Caco-2 (cell line): ENCODE data around the gene APLP1. TPM values are rescaled to one million over a fixed set of nuclear protein-coding genes. Genes with fewer than 3 reads are reported as not detected.

Experiments used
- BruUV-seq: library from RNA; stranded (reverse); fragments of 400-500 nt; replicated peaks from 2 replicates; lab custom pipeline; 2021; lab: Mats Ljungman, UMichigan
- CTCF ChIA-PET: fragments of 300-600 bp; sonication (Branson Sonifier 250); formaldehyde crosslinking; loops from one replicate; lab custom pipeline; 2022; ENCODE audit warnings: antibody characterized with exemption; lab: Charles Lee
- POLR2A ChIA-PET: fragments of 300-600 bp; sonication (Branson Sonifier 250); formaldehyde crosslinking; loops from one replicate; lab custom pipeline; 2022; ENCODE audit warnings: antibody characterized with exemption; lab: Charles Lee
- DNase-seq, 2 experiments: peaks; one replicate each; pipeline versions ENCODE4 v3.0.0 to v3.0.0-alpha.2; 2020 to 2022
- H3K27me3 ChIP-seq: replicated peaks from 2 replicates; pipeline ENCODE4 v1.6.0; 2011; ENCODE audit warnings: low read length; ENCODE audit not compliant: control insufficient read depth, insufficient read depth
- H3K36me3 ChIP-seq: 2 replicates; pipeline ENCODE4 v1.5.1; 2011; ENCODE audit warnings: low read length; ENCODE audit not compliant: control insufficient read depth, insufficient read depth
- H3K4me1 ChIP-seq: fragments of 250-450 bp; sonication (Bioruptor Pico); 2 replicates; pipeline ENCODE4 v1.5.1; 2020; ENCODE audit warnings: mild to moderate bottlenecking
- H3K4me3 ChIP-seq: 2 replicates; pipeline ENCODE4 v1.5.1; 2011; ENCODE audit warnings: low read depth, mild to moderate bottlenecking, control low read depth, low read length
- H3K9me3 ChIP-seq: fragments of 250-450 bp; sonication (Bioruptor Pico); 2 replicates; pipeline ENCODE4 v1.5.1; 2020; ENCODE audit warnings: mild to moderate bottlenecking, moderate library complexity
- H3K27ac Mint-ChIP-seq: one replicate; pipeline ENCODE4 v1.8.0; 2022; ENCODE audit warnings: mixed read lengths; ENCODE audit not compliant: unreplicated experiment
- H3K27me3 Mint-ChIP-seq: one replicate; pipeline ENCODE4 v1.8.0; 2022; ENCODE audit warnings: mixed read lengths; ENCODE audit not compliant: insufficient read depth, unreplicated experiment
- H3K36me3 Mint-ChIP-seq: one replicate; pipeline ENCODE4 v1.8.0; 2022; ENCODE audit warnings: mild to moderate bottlenecking, mixed read lengths; ENCODE audit not compliant: insufficient read depth, unreplicated experiment
- H3K4me1 Mint-ChIP-seq: one replicate; pipeline ENCODE4 v1.8.0; 2022; ENCODE audit warnings: low read depth, mixed read lengths; ENCODE audit not compliant: unreplicated experiment
- H3K4me3 Mint-ChIP-seq: one replicate; pipeline ENCODE4 v1.8.0; 2022; ENCODE audit warnings: mild to moderate bottlenecking, moderate library complexity, mixed read lengths; ENCODE audit not compliant: unreplicated experiment
- H3K9me3 Mint-ChIP-seq: one replicate; pipeline ENCODE4 v1.8.0; 2022; ENCODE audit warnings: mixed read lengths; ENCODE audit not compliant: unreplicated experiment
- CTCF ChIP-seq, 2 experiments: fragments of 200-600 bp in 1 of 2; IDR thresholded peaks; 1 replicate in 1 of 2; 2 replicates in 1 of 2; pipeline versions ENCODE4 v1.5.1 to v1.8.0; 2011 to 2022; ENCODE audit warnings: antibody characterized with exemption in 1 of 2, control low read depth in 1 of 2, inconsistent platforms in 1 of 2, low read depth in 1 of 2, low read length in 1 of 2, mild to moderate bottlenecking in 1 of 2, moderate library complexity in 1 of 2; ENCODE audit not compliant: insufficient read depth in 1 of 2, severe bottlenecking in 1 of 2, unreplicated experiment in 1 of 2
- intact Hi-C: fragments of 100-400 bp; cut with micrococcal nuclease; formaldehyde crosslinking; loops from one replicate; pipeline ENCODE4 v1.10.0; 2022; ENCODE audit not compliant: unreplicated experiment
- total RNA-seq: library from RNA; stranded (reverse); gene quantifications from 2 replicates; pipeline ENCODE4 v1.2.3, GENCODE V29; 2022

APLP1 gene
- total RNA-seq, 1 experiment from 2014 or later: 6.5 TPM

DNA sequence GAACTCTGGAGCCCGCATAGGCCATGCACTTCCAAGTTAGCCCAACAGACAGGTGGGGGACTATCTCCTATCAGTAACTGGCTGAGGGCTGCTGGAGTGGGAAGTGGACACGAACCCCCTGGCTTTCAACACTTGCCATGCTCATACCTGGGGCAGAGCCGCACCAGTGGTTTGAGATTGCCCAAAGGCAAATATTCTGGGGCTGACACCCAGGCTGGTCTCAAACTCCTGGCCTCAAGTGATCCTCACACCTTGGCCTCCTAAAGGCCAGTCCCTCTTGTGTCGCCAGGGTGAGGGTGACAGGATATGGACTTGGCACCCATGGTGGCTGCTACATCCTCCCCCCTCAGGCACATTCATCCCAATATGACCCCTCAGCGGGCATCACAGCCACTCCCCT lies 18.8 kb downstream of the APLP1 start:
- H3K4me3 ChIP-seq: no peak overlapping the region
- no TSS peak for BruUV-seq
- no peaks in the 10 kb centered on the region for H3K27me3 Mint-ChIP-seq
- ChIA-PET CTCF (no interaction called here), POLR2A (no interaction called here)
- H3K9me3 ChIP-seq: no peaks in the 10 kb centered on the region
- H3K27ac Mint-ChIP-seq: no peak overlapping the region
- H3K9me3 Mint-ChIP-seq: no peaks in the 10 kb centered on the region
- no peak overlapping the region for H3K4me3 Mint-ChIP-seq
- H3K36me3 ChIP-seq: no peaks in the 10 kb centered on the region
- peaks cover 19% of the 10 kb centered on the region for H3K36me3 Mint-ChIP-seq
- DNase-seq: no peak
- TF ChIP-seq CTCF (IDR thresholded peaks at IDR 0.05; ENCODE audit: insufficient read depth in 1 of 2, low read depth in 1 of 2, low read length in 1 of 2, severe bottlenecking in 1 of 2, unreplicated experiment in 1 of 2): no peak
- H3K4me1 ChIP-seq: no peaks in the 10 kb centered on the region
- H3K4me1 Mint-ChIP-seq: no peaks in the 10 kb centered on the region
- intact Hi-C loops: no loop called here
- no peaks in the 10 kb centered on the region for H3K27me3 ChIP-seq

GRCh38 chr19:35888398-35888797 lies 20.0 kb downstream of the APLP1 start:
- TF ChIP-seq CTCF (IDR thresholded peaks at IDR 0.05; ENCODE audit: insufficient read depth in 1 of 2, low read depth in 1 of 2, low read length in 1 of 2, severe bottlenecking in 1 of 2, unreplicated experiment in 1 of 2): no peak
- BruUV-seq: no TSS peak
- ChIA-PET POLR2A (no interaction called here), CTCF (no interaction called here)
- no peaks in the 10 kb centered on the region for H3K36me3 ChIP-seq
- no peak overlapping the region for H3K27ac Mint-ChIP-seq
- H3K4me3 ChIP-seq: no peak overlapping the region
- no peaks in the 10 kb centered on the region for H3K27me3 ChIP-seq
- H3K9me3 Mint-ChIP-seq: no peaks in the 10 kb centered on the region
- intact Hi-C loops: no loop called here
- no peaks in the 10 kb centered on the region for H3K27me3 Mint-ChIP-seq
- no peaks in the 10 kb centered on the region for H3K4me1 ChIP-seq
- H3K4me1 Mint-ChIP-seq: no peaks in the 10 kb centered on the region
- H3K9me3 ChIP-seq: no peaks in the 10 kb centered on the region
- no peak overlapping the region for H3K4me3 Mint-ChIP-seq
- H3K36me3 Mint-ChIP-seq: peaks cover 19% of the 10 kb centered on the region
- DNase-seq: no peak

GRCh38 chr19:35889370-35890112 lies 21.2 kb downstream of the APLP1 start:
- BruUV-seq: no TSS peak
- ChIA-PET CTCF (interaction anchor here (0.5 to 0.6 kb wide), 2 partner anchors 96 to 1388 kb away, joined by 3 to 4 read pairs; no protein-coding TSS in a partner anchor), POLR2A (no interaction called here)
- no peak for DNase-seq
- Mint-ChIP-seq H3K27me3 (no peaks in the 10 kb centered on the region), H3K4me1 (no peaks in the 10 kb centered on the region), H3K4me3 (no peak overlapping the region), H3K36me3 (peaks cover 19% of the 10 kb centered on the region), H3K9me3 (no peaks in the 10 kb centered on the region), H3K27ac (no peak overlapping the region)
- no peaks in the 10 kb centered on the region for H3K9me3 ChIP-seq
- H3K27me3 ChIP-seq: no peaks in the 10 kb centered on the region
- H3K4me1 ChIP-seq: no peaks in the 10 kb centered on the region
- no peak overlapping the region for H3K4me3 ChIP-seq
- TF ChIP-seq CTCF (IDR thresholded peaks at IDR 0.05; ENCODE audit: insufficient read depth in 1 of 2, low read depth in 1 of 2, low read length in 1 of 2, severe bottlenecking in 1 of 2, unreplicated experiment in 1 of 2): no peak
- intact Hi-C loops: no loop called here
- H3K36me3 ChIP-seq: no peaks in the 10 kb centered on the region
